HepG2 (cell line): ENCODE results near the gene TTC31. TPM values are rescaled to one million over a fixed set of nuclear protein-coding genes. Genes with fewer than 3 reads are reported as not detected.

Source experiments
- DPF2 ChIP-seq: sonication (generic); formaldehyde crosslinking; IDR thresholded peaks from 2 replicates; pipeline ENCODE4 v1.4.0; 2020; ENCODE audit warnings: mild to moderate bottlenecking, low read depth, missing genetic modification reagents, borderline replicate concordance
- E2F2 ChIP-seq: sonication (generic); formaldehyde crosslinking; IDR thresholded peaks from 2 replicates; pipeline ENCODE4 v1.4.0; 2020; ENCODE audit warnings: missing genetic modification reagents, borderline replicate concordance
- FOXO4 ChIP-seq: sonication (generic); formaldehyde crosslinking; conservative IDR thresholded peaks from 2 replicates; pipeline ENCODE4 v1.8.1; 2023; ENCODE audit warnings: missing genetic modification reagents
- GABPA ChIP-seq, 2 experiments: IDR thresholded peaks; 2 replicates each; pipeline ENCODE4 v1.6.1; 2011 to 2016; ENCODE audit warnings: low read depth in 2 of 2, low read length in 1 of 2, missing biosample characterization in 1 of 2, missing genetic modification characterization in 1 of 2
- HOXA3 ChIP-seq: sonication (generic); formaldehyde crosslinking; IDR thresholded peaks from 2 replicates; pipeline ENCODE4 v1.5.0; 2020; ENCODE audit warnings: missing genetic modification reagents
- SMAD9 ChIP-seq: sonication (generic); formaldehyde crosslinking; IDR thresholded peaks from 2 replicates; pipeline ENCODE4 v1.5.1; 2020; ENCODE audit warnings: mild to moderate bottlenecking, missing genetic modification reagents
- ZBTB7A ChIP-seq: sonication (generic); formaldehyde crosslinking; IDR thresholded peaks from 2 replicates; pipeline ENCODE4 v1.8.0; 2022; ENCODE audit warnings: mild to moderate bottlenecking, missing genetic modification reagents
- ZC3H13 ChIP-seq: sonication (generic); formaldehyde crosslinking; IDR thresholded peaks from 2 replicates; pipeline ENCODE4 v1.8.1; 2023; ENCODE audit warnings: mild to moderate bottlenecking, missing genetic modification reagents, moderate library complexity
- ZNF800 ChIP-seq: sonication (generic); formaldehyde crosslinking; IDR thresholded peaks from 2 replicates; pipeline ENCODE4 v1.4.0; 2020; ENCODE audit warnings: missing genetic modification reagents
- ZSCAN5A ChIP-seq: sonication (generic); formaldehyde crosslinking; IDR thresholded peaks from 2 replicates; pipeline ENCODE4 v1.8.0; 2022; ENCODE audit warnings: mild to moderate bottlenecking, missing genetic modification reagents, borderline replicate concordance
- polyA plus RNA-seq, 8 experiments: library from polyadenylated mRNA; depleted of rRNA in 3 of 8; stranded (reverse) in 7 of 8; unstranded in 1 of 8; fragments of >200 nt; fragmentation: Illumina TruSeq in 4 of 8; extraction: Trizol in 4 of 8; gene quantifications; 2 replicates each; pipeline versions ENCODE4 v1.2.1 to v1.2.3, GENCODE V29; 2011 to 2016; ENCODE audit warnings: low read depth in 4 of 8, missing spikeins in 1 of 8, mixed read lengths in 1 of 8; ENCODE audit not compliant: insufficient read depth in 1 of 8
- total RNA-seq, 5 experiments: library from RNA; depleted of rRNA; stranded (reverse); fragments of >200 nt; fragmentation: Illumina TruSeq; extraction: Trizol; gene quantifications; 2 replicates each; pipeline ENCODE4 v1.2.3, GENCODE V29; 2016; ENCODE audit warnings: low read depth in 1 of 5
- TF ChIP-seq, protein P1 (sequence below): sonication (generic); formaldehyde crosslinking; IDR thresholded peaks from 2 replicates; pipeline ENCODE4 v1.5.0; 2020; ENCODE audit warnings: missing genetic modification reagents
- TF ChIP-seq, protein P2 (sequence below): sonication (generic); formaldehyde crosslinking; IDR thresholded peaks from 2 replicates; pipeline ENCODE4 v1.5.0; 2020; ENCODE audit warnings: mild to moderate bottlenecking, missing genetic modification reagents, borderline replicate concordance

TTC31 gene
- total and polyA plus RNA-seq, 2 of the 13 experiments (the other 11 are each of a cell fraction or from before 2014, with no cell fraction given), result 28.3 to 39.5 TPM

DNA sequence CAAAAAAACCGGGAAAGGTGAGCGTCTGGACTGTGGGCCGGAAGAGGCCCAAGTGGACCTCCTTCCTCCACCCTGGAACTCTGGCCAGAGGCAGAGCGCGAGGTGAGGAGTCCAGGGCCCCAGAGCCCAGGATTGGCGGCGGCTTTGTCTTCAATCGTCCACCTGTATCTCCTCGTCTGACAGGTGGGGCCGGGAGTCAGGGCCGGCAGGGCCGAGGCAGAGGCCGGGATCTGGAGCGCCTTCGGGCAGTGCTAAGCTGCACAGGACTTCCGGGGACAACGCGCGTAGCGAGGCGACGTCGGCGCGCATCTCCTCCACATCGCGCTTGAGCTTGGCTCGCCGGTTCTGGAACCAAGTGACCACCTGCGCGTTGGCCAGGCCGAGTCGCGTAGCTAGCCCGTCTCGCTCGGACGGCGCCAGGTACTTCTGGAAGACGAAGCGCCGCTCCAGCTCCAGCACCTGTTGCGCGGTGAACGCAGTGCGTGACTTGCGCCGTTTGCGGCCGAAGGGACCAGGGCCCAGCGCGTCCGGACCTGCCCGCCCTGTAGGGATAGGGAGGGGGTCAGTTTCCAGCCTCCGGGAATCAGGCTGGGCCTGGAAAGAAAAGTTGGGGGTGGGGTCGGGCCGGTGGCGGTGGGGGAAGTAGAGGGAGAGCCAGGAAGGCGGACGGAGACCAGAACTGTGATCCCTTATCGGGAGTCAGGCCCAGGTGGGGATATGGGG lies 15.1 kb downstream of the TTC31 start (continued):
- peak; percentile 64; the same call in 1 of the 2 replicates for TF ChIP-seq ZBTB7A
- peak; percentile 9; the same call in 1 of the 2 replicates for TF ChIP-seq DPF2 (CRISPR knock-in tag)
- TF ChIP-seq ZC3H13 (CRISPR knock-in tag), result peak; percentile 69; the same call in 1 of the 2 replicates
- TF ChIP-seq SMAD9 (CRISPR knock-in tag), result 0 out of 2 replicates have a peak, but pooled peaks have one; percentile 30
- TF ChIP-seq GABPA (IDR thresholded peaks at IDR 0.05; ENCODE audit: low read depth, low read length), result no peak
- peak; percentile 41 for TF ChIP-seq GABPA (CRISPR knock-in tag; IDR thresholded peaks at IDR 0.05; ENCODE audit: low read depth)
- peak; percentile 71; the same call in 1 of the 2 replicates for TF ChIP-seq ZSCAN5A (CRISPR knock-in tag)
- 0 out of 2 replicates have a peak, but pooled peaks have one; percentile 67 for TF ChIP-seq FOXO4 (CRISPR knock-in tag)
- TF ChIP-seq, protein P1, sequence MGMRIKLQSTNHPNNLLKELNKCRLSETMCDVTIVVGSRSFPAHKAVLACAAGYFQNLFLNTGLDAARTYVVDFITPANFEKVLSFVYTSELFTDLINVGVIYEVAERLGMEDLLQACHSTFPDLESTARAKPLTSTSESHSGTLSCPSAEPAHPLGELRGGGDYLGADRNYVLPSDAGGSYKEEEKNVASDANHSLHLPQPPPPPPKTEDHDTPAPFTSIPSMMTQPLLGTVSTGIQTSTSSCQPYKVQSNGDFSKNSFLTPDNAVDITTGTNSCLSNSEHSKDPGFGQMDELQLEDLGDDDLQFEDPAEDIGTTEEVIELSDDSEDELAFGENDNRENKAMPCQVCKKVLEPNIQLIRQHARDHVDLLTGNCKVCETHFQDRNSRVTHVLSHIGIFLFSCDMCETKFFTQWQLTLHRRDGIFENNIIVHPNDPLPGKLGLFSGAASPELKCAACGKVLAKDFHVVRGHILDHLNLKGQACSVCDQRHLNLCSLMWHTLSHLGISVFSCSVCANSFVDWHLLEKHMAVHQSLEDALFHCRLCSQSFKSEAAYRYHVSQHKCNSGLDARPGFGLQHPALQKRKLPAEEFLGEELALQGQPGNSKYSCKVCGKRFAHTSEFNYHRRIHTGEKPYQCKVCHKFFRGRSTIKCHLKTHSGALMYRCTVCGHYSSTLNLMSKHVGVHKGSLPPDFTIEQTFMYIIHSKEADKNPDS (CRISPR knock-in tag), result 0 out of 2 replicates have a peak, but pooled peaks have one; percentile 10
- TF ChIP-seq ZNF800 (CRISPR knock-in tag), result peak; percentile 86
- peak; percentile 67 for TF ChIP-seq HOXA3 (CRISPR knock-in tag)
- peak; percentile 79; the same call in 1 of the 2 replicates for TF ChIP-seq E2F2 (CRISPR knock-in tag)
- TF ChIP-seq, protein P2, sequence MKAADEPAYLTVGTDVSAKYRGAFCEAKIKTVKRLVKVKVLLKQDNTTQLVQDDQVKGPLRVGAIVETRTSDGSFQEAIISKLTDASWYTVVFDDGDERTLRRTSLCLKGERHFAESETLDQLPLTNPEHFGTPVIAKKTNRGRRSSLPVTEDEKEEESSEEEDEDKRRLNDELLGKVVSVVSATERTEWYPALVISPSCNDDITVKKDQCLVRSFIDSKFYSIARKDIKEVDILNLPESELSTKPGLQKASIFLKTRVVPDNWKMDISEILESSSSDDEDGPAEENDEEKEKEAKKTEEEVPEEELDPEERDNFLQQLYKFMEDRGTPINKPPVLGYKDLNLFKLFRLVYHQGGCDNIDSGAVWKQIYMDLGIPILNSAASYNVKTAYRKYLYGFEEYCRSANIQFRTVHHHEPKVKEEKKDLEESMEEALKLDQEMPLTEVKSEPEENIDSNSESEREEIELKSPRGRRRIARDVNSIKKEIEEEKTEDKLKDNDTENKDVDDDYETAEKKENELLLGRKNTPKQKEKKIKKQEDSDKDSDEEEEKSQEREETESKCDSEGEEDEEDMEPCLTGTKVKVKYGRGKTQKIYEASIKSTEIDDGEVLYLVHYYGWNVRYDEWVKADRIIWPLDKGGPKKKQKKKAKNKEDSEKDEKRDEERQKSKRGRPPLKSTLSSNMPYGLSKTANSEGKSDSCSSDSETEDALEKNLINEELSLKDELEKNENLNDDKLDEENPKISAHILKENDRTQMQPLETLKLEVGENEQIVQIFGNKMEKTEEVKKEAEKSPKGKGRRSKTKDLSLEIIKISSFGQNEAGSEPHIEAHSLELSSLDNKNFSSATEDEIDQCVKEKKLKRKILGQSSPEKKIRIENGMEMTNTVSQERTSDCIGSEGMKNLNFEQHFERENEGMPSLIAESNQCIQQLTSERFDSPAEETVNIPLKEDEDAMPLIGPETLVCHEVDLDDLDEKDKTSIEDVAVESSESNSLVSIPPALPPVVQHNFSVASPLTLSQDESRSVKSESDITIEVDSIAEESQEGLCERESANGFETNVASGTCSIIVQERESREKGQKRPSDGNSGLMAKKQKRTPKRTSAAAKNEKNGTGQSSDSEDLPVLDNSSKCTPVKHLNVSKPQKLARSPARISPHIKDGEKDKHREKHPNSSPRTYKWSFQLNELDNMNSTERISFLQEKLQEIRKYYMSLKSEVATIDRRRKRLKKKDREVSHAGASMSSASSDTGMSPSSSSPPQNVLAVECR (CRISPR knock-in tag), result peak; percentile 65
